ENCODE measurements around the gene FDXR.

DNA sequence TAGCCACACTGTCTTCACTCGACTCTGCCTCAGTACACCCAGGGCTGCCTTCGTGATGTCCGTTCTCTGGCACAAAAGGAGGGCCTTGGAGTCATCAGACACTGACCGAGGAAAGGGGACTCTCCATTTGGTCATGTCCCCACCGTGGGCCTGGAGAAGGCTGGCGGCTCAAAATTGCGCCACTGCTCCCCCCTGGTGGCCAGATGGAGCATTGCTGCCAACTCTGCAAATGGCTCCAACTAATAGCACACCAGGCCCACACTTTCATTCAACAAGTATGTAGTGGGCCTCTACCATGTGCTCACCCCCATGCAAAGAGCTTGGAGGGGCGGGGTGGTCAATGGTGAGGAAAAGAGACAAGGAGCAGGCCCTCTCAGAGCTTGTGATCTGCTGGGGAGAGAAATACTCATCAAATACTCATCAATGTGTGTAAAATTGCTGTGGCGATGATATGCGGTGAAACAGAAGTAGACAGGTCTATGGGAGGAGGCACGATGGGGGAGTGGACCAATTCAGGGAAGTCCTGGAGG lies 7.9 kb downstream of the FDXR start:
- TF ChIP-seq EZH2 (IDR thresholded peaks at IDR 0.05), result no peak
- no peak for TF ChIP-seq POLR2AphosphoS5 (IDR thresholded peaks at IDR 0.05; ENCODE audit: borderline replicate concordance, low read depth, low read length)
- TF ChIP-seq FOXP2 (optimal IDR thresholded peaks at IDR 0.05; ENCODE audit: control extremely low read depth, extremely low read length, insufficient read depth), result no peak
